ENCODE measurements around the gene ZDHHC14.

ZDHHC14 gene

GRCh38 chr6:157481189-157481864 lies 100.3 kb downstream of the ZDHHC14 start:
- DNase-seq (no peak), ATAC-seq (replicated peaks) (no peak)
- H3K4me1 Mint-ChIP-seq: peaks cover 19 to 30% of the 10 kb centered on the region in 2 donors
- H3K36me3 Mint-ChIP-seq: peaks cover 9 to 11% of the 10 kb centered on the region in 2 donors
- peaks cover 0 to 4% of the 10 kb centered on the region in 2 donors for H3K9me3 Mint-ChIP-seq
- H3K27ac Mint-ChIP-seq: peak overlapping the region; percentile 1
- H3K27me3 Mint-ChIP-seq: no peaks in the 10 kb centered on the region
- no peak overlapping the region for H3K4me3 Mint-ChIP-seq

- H3K4me1 Mint-ChIP-seq: peaks cover 20 to 31% of the 10 kb centered on the region in 2 donors
- peaks cover 7 to 11% of the 10 kb centered on the region in 2 donors for H3K36me3 Mint-ChIP-seq
- H3K9me3 Mint-ChIP-seq: peaks cover 0 to 4% of the 10 kb centered on the region in 2 donors
- DNase-seq (no peak), ATAC-seq (replicated peaks) (no peak)
- H3K27me3 Mint-ChIP-seq: no peaks in the 10 kb centered on the region
- H3K27ac Mint-ChIP-seq: no peak overlapping the region
- H3K4me3 Mint-ChIP-seq: no peak overlapping the region
Measured at GRCh38 chr6:157481865-157482249, 100.9 kb downstream of the ZDHHC14 start.

DNA sequence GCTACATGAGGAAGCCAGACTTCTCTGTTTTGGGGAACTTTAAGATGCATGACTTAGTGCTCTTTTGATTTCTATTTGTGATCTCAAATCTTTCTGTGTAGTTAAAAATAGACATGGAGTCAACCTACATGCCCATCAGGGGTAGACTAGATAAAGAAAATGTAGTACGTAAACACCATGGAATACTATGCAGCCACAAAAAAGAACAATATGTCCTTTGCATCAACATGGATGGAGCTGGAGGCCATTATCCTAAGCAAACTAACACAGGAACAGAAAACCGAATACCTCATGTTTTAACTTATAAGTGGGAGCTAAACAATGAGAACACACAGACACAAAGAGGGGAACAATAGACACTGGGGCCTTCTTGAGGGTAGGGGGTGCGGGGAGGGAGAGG lies 102.8 kb downstream of the ZDHHC14 start:
- ATAC-seq (replicated peaks) (no peak), DNase-seq (no peak)
- Mint-ChIP-seq H3K4me3 (no peak overlapping the region), H3K27me3 (no peaks in the 10 kb centered on the region), H3K9me3 (peaks cover 0 to 4% of the 10 kb centered on the region in 2 donors), H3K36me3 (peaks cover 7 to 11% of the 10 kb centered on the region in 2 donors), H3K27ac (no peak overlapping the region), H3K4me1 (peaks cover 32 to 50% of the 10 kb centered on the region in 2 donors)

DNA sequence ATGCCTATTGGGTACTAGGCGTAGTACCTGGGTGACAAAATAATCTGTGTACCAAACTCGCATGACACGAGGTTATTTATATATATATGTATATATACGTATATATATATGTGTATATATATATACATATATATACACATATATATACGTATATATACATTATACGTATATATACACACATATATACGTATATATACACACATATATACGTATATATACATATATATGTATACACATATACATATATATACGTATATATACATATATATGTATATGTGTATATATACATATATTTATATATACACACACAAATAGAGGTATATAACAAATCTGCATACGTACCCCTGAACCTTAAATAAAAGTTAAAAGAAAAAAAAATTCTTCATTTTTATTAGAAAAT lies 103.2 kb downstream of the ZDHHC14 start:
- Mint-ChIP-seq H3K9me3 (peaks cover 0 to 4% of the 10 kb centered on the region in 2 donors), H3K36me3 (peaks cover 7 to 11% of the 10 kb centered on the region in 2 donors), H3K27me3 (no peaks in the 10 kb centered on the region), H3K4me1 (peaks cover 32 to 53% of the 10 kb centered on the region in 2 donors), H3K27ac (no peak overlapping the region), H3K4me3 (no peak overlapping the region)
- ATAC-seq (replicated peaks): no peak
- DNase-seq: no peak

DNA sequence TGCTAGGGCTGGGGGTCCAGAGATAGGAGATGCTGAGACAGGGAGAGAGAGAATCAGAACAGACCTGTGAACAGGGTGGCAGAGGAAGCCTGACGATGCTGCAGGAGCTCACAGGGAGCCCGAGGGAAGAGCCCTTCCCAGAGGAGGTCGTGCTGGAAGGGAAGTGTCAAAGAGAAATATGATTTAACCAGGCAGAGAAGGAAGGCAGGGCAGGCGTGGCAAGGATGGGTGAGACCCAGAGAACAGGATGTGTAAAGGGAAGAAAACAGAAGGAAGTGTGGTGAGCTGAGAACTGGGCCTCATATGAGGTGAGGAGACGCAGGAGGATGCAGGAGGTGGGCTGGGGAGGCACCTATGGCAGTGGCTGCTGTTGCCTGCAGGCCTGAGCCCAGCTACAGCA lies 105.6 kb downstream of the ZDHHC14 start:
- H3K27ac Mint-ChIP-seq: peak overlapping the region; percentile 57
- H3K27me3 Mint-ChIP-seq: peaks cover 5 to 7% of the 10 kb centered on the region in 2 donors
- no peak overlapping the region for H3K4me3 Mint-ChIP-seq
- H3K4me1 Mint-ChIP-seq: peaks cover 30 to 46% of the 10 kb centered on the region in 2 donors
- no peak for DNase-seq
- H3K36me3 Mint-ChIP-seq: peaks cover 4 to 6% of the 10 kb centered on the region in 2 donors
- peak; percentile 72 to 76 for ATAC-seq (replicated peaks)
- H3K9me3 Mint-ChIP-seq: peaks cover 0 to 3% of the 10 kb centered on the region in 2 donors

GRCh38 chr6:157487110-157487773 lies 106.3 kb downstream of the ZDHHC14 start:
- ATAC-seq (replicated peaks) (peak; percentile 7 to 38), DNase-seq (no peak)
- H3K4me1 Mint-ChIP-seq: peaks cover 27 to 45% of the 10 kb centered on the region in 2 donors
- H3K27me3 Mint-ChIP-seq: peaks cover 5 to 8% of the 10 kb centered on the region in 2 donors
- peaks cover 4 to 5% of the 10 kb centered on the region in 2 donors for H3K36me3 Mint-ChIP-seq
- H3K4me3 Mint-ChIP-seq: no peak overlapping the region
- no peak overlapping the region for H3K27ac Mint-ChIP-seq
- peaks cover 0 to 3% of the 10 kb centered on the region in 2 donors for H3K9me3 Mint-ChIP-seq

- H3K9me3 Mint-ChIP-seq: peaks cover 0 to 3% of the 10 kb centered on the region in 2 donors
- ATAC-seq (replicated peaks): no peak
- peak overlapping the region; percentile 79 for H3K27ac Mint-ChIP-seq
- no peak overlapping the region for H3K4me3 Mint-ChIP-seq
- DNase-seq: no peak
- H3K27me3 Mint-ChIP-seq: peaks cover 5 to 17% of the 10 kb centered on the region in 2 donors
- H3K4me1 Mint-ChIP-seq: peaks cover 29 to 53% of the 10 kb centered on the region in 2 donors
- peaks cover 11 to 13% of the 10 kb centered on the region in 2 donors for H3K36me3 Mint-ChIP-seq
Measured at GRCh38 chr6:157488058-157488457, 107.1 kb downstream of the ZDHHC14 start.

- ATAC-seq (replicated peaks) (no peak), DNase-seq (no peak)
- peaks cover 5 to 18% of the 10 kb centered on the region in 2 donors for H3K27me3 Mint-ChIP-seq
- peaks cover 10 to 14% of the 10 kb centered on the region in 2 donors for H3K36me3 Mint-ChIP-seq
- peaks cover 0 to 2% of the 10 kb centered on the region in 2 donors for H3K9me3 Mint-ChIP-seq
- H3K27ac Mint-ChIP-seq: no peak overlapping the region
- H3K4me1 Mint-ChIP-seq: peaks cover 29 to 53% of the 10 kb centered on the region in 2 donors
- no peak overlapping the region for H3K4me3 Mint-ChIP-seq
Measured at GRCh38 chr6:157488716-157489118, 107.7 kb downstream of the ZDHHC14 start.

- DNase-seq: no peak
- Mint-ChIP-seq H3K27ac (no peak overlapping the region), H3K36me3 (peaks cover 11 to 19% of the 10 kb centered on the region in 2 donors), H3K27me3 (peaks cover 5 to 18% of the 10 kb centered on the region in 2 donors), H3K9me3 (peaks cover 1 to 3% of the 10 kb centered on the region in 2 donors), H3K4me3 (no peak overlapping the region), H3K4me1 (peaks cover 34 to 51% of the 10 kb centered on the region in 2 donors)
- ATAC-seq (replicated peaks): no peak
Measured at GRCh38 chr6:157490611-157491269, 109.8 kb downstream of the ZDHHC14 start.

- peaks cover 1 to 3% of the 10 kb centered on the region in 2 donors for H3K9me3 Mint-ChIP-seq
- H3K27me3 Mint-ChIP-seq: peaks cover 5 to 18% of the 10 kb centered on the region in 2 donors
- peaks cover 11 to 19% of the 10 kb centered on the region in 2 donors for H3K36me3 Mint-ChIP-seq
- no peak for ATAC-seq (replicated peaks)
- H3K27ac Mint-ChIP-seq: no peak overlapping the region
- H3K4me3 Mint-ChIP-seq: no peak overlapping the region
- no peak for DNase-seq
- peaks cover 31 to 44% of the 10 kb centered on the region in 2 donors for H3K4me1 Mint-ChIP-seq
Measured at GRCh38 chr6:157491571-157492232, 110.7 kb downstream of the ZDHHC14 start.

DNA sequence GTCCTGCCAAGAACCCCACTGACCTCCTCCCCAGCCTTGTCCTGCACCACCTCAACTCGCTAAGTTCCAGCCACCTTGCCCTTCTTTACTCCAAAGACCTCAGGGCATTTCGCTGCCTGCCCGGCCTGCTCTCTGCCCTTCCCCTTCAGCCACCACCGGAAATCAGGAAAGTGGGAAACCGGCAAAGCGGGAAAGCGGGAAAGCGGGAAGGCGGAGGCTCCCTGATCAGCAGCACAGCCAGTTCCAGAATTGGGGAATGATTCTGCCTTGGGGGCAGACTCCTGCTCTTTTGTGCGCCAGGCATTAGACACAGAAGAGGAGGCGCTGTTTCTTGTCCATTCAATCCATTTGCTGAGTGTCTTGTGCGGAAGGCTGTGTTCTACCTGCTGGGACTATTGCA lies 111.3 kb downstream of the ZDHHC14 start:
- H3K4me3 Mint-ChIP-seq: no peak overlapping the region
- peaks cover 3 to 4% of the 10 kb centered on the region in 2 donors for H3K9me3 Mint-ChIP-seq
- ATAC-seq (replicated peaks) (no peak), DNase-seq (no peak)
- peaks cover 30 to 39% of the 10 kb centered on the region in 2 donors for H3K4me1 Mint-ChIP-seq
- H3K27me3 Mint-ChIP-seq: peaks cover 5 to 18% of the 10 kb centered on the region in 2 donors
- no peak overlapping the region for H3K27ac Mint-ChIP-seq
- peaks cover 14 to 22% of the 10 kb centered on the region in 2 donors for H3K36me3 Mint-ChIP-seq

- peaks cover 16 to 26% of the 10 kb centered on the region in 2 donors for H3K36me3 Mint-ChIP-seq
- ATAC-seq (replicated peaks) (no peak), DNase-seq (no peak)
- peaks cover 3 to 4% of the 10 kb centered on the region in 2 donors for H3K9me3 Mint-ChIP-seq
- peak overlapping the region; percentile 2 for H3K27ac Mint-ChIP-seq
- peaks cover 29 to 38% of the 10 kb centered on the region in 2 donors for H3K4me1 Mint-ChIP-seq
- peaks cover 5 to 18% of the 10 kb centered on the region in 2 donors for H3K27me3 Mint-ChIP-seq
- H3K4me3 Mint-ChIP-seq: no peak overlapping the region
Measured at GRCh38 chr6:157492741-157493140, 111.8 kb downstream of the ZDHHC14 start.

GRCh38 chr6:157493173-157493572 lies 112.2 kb downstream of the ZDHHC14 start:
- Mint-ChIP-seq H3K9me3 (peaks cover 3 to 4% of the 10 kb centered on the region in 2 donors), H3K4me1 (peaks cover 27 to 38% of the 10 kb centered on the region in 2 donors), H3K4me3 (no peak overlapping the region), H3K36me3 (peaks cover 19 to 26% of the 10 kb centered on the region in 2 donors), H3K27me3 (peaks cover 5 to 18% of the 10 kb centered on the region in 2 donors), H3K27ac (peak overlapping the region; percentile 2)
- DNase-seq (no peak), ATAC-seq (replicated peaks) (no peak)

DNA sequence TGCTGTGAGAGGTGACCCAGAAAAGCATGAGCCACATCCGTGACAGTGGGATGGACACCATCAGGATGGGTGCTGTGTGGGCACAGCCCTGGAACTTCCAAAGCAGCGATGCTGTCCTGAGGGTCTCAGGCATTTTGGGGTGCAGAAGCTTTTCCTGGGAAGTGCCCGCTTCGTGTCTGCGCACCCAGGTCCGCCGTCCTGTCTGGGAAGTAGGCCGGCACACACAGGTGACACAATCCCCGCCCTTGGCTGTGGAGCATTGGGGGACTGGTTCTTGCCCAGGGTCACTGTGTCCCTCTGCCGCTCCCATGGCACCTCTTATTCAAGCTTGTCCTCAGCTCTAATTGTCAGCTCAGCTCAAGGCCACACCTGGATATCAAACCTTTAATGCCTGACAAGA lies 112.6 kb downstream of the ZDHHC14 start:
- H3K4me1 Mint-ChIP-seq: peaks cover 28 to 38% of the 10 kb centered on the region in 2 donors
- H3K9me3 Mint-ChIP-seq: peaks cover 3 to 4% of the 10 kb centered on the region in 2 donors
- no peak for ATAC-seq (replicated peaks)
- peaks cover 19 to 26% of the 10 kb centered on the region in 2 donors for H3K36me3 Mint-ChIP-seq
- peaks cover 5 to 18% of the 10 kb centered on the region in 2 donors for H3K27me3 Mint-ChIP-seq
- DNase-seq: no peak
- H3K4me3 Mint-ChIP-seq: no peak overlapping the region
- H3K27ac Mint-ChIP-seq: no peak overlapping the region

Data from stimulated activated naive B cell treated with anti-CD40 and anti-IgM and Interleukin-4, amounts not matched to agents 10 μg/mL and 1 μg/mL and 100 μg/mL, for 72 hours (primary cell).